ENCODE data around the gene MUS81. TPM values are rescaled to one million over a fixed set of nuclear protein-coding genes. Genes with fewer than 3 reads are reported as not detected.

The MUS81 gene
- total and polyA plus RNA-seq, 2 of the 13 experiments (the other 11 are each of a cell fraction or from before 2014, with no cell fraction given) = 25.6 to 30.2 TPM

DNA sequence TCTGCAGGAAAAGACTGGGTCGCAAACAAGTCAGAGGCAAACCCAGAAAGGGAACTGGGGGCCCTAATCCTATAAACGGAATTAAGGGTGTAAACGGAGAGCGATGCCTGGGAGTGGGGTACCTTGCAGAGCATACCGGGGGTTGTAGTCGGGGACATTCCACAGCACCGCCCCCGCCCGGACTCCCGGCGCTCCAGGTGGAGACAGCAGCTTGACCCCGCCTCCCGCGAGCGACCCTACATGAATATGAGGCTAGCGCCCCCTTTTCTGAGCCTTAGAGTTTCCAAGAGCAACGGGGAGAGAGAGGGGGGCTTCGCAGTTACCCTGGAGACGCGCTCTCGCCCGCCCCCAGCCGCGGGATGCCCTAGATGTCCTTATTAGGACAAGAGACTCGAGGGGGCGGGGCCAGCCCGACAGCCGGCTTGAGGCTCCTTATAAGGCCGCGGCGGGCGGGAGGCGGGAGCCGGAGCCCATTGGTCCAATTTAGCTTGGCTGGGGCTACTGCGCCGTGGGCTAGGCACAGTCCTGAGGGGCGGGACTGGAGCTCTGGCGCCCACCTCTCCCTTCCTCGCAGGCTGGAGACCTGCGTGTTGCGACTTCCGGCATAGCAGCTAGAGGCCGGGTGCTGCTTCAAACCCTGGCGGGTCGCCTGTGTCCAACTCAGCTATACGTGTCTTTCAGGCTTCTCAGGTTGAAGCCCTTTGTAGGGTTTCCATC is 980 bp upstream of the MUS81 start (continued):
- peak; percentile 67 for TF ChIP-seq GATAD1 (CRISPR knock-in tag; IDR thresholded peaks at IDR 0.05)
- TF ChIP-seq ZMYM4 (CRISPR knock-in tag; IDR thresholded peaks at IDR 0.05) = 0 out of 2 replicates have a peak, but pooled peaks have one; percentile 21
- TF ChIP-seq, protein P1, sequence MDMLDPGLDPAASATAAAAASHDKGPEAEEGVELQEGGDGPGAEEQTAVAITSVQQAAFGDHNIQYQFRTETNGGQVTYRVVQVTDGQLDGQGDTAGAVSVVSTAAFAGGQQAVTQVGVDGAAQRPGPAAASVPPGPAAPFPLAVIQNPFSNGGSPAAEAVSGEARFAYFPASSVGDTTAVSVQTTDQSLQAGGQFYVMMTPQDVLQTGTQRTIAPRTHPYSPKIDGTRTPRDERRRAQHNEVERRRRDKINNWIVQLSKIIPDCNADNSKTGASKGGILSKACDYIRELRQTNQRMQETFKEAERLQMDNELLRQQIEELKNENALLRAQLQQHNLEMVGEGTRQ (IDR thresholded peaks at IDR 0.05; ENCODE audit: low read depth, low read length) = no peak
- TF ChIP-seq, protein P1 (CRISPR knock-in tag; IDR thresholded peaks at IDR 0.05; ENCODE audit: borderline replicate concordance) = peak; percentile 93; the same call in 1 of the 2 replicates
- 0 out of 2 replicates have a peak, but pooled peaks have one; percentile 10 for TF ChIP-seq HIVEP1 (CRISPR knock-in tag; IDR thresholded peaks at IDR 0.05)
- peak; percentile 79 for TF ChIP-seq THAP11 (CRISPR knock-in tag; IDR thresholded peaks at IDR 0.05)
- no peak for TF ChIP-seq ADNP (CRISPR knock-in tag; IDR thresholded peaks at IDR 0.05)
- TF ChIP-seq ZNF143 (CRISPR knock-in tag; IDR thresholded peaks at IDR 0.05) = peak; percentile 67; the same call in 1 of the 2 replicates
- peak; percentile 41; the same call in 1 of the 2 replicates for TF ChIP-seq RFXAP (CRISPR knock-in tag; IDR thresholded peaks at IDR 0.05; ENCODE audit: borderline replicate concordance)
- TF ChIP-seq, protein P2, sequence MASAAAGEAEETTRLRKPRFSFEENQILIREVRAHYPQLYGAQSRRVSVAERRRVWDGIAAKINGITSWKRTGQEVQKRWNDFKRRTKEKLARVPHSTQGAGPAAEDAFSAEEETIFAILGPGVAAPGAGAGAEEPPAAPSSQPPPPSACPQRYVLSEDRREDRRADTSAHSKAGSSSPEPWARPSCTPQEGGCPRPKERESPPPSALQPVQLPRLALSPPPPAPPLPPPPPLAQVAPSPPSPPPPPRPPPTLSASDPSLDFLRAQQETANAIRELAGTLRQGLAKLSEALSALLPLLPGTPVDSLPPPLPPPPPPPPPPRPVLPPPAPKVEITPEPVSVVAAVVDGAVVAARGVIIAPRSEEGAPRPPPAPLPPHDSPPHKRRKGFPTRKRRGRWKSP (CRISPR knock-in tag; IDR thresholded peaks at IDR 0.05) = peak; percentile 31
- no peak for TF ChIP-seq SNAPC2 (CRISPR knock-in tag; IDR thresholded peaks at IDR 0.05)
- TF ChIP-seq, protein P3, sequence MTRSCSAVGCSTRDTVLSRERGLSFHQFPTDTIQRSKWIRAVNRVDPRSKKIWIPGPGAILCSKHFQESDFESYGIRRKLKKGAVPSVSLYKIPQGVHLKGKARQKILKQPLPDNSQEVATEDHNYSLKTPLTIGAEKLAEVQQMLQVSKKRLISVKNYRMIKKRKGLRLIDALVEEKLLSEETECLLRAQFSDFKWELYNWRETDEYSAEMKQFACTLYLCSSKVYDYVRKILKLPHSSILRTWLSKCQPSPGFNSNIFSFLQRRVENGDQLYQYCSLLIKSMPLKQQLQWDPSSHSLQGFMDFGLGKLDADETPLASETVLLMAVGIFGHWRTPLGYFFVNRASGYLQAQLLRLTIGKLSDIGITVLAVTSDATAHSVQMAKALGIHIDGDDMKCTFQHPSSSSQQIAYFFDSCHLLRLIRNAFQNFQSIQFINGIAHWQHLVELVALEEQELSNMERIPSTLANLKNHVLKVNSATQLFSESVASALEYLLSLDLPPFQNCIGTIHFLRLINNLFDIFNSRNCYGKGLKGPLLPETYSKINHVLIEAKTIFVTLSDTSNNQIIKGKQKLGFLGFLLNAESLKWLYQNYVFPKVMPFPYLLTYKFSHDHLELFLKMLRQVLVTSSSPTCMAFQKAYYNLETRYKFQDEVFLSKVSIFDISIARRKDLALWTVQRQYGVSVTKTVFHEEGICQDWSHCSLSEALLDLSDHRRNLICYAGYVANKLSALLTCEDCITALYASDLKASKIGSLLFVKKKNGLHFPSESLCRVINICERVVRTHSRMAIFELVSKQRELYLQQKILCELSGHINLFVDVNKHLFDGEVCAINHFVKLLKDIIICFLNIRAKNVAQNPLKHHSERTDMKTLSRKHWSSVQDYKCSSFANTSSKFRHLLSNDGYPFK (CRISPR knock-in tag; IDR thresholded peaks at IDR 0.05; ENCODE audit: borderline replicate concordance) = no peak
- TF ChIP-seq SCMH1 (CRISPR knock-in tag; IDR thresholded peaks at IDR 0.05; ENCODE audit: borderline replicate concordance) = no peak
- TF ChIP-seq ZC3H13 (CRISPR knock-in tag; IDR thresholded peaks at IDR 0.05) = no peak
- TF ChIP-seq, protein P4, sequence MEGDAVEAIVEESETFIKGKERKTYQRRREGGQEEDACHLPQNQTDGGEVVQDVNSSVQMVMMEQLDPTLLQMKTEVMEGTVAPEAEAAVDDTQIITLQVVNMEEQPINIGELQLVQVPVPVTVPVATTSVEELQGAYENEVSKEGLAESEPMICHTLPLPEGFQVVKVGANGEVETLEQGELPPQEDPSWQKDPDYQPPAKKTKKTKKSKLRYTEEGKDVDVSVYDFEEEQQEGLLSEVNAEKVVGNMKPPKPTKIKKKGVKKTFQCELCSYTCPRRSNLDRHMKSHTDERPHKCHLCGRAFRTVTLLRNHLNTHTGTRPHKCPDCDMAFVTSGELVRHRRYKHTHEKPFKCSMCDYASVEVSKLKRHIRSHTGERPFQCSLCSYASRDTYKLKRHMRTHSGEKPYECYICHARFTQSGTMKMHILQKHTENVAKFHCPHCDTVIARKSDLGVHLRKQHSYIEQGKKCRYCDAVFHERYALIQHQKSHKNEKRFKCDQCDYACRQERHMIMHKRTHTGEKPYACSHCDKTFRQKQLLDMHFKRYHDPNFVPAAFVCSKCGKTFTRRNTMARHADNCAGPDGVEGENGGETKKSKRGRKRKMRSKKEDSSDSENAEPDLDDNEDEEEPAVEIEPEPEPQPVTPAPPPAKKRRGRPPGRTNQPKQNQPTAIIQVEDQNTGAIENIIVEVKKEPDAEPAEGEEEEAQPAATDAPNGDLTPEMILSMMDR (CRISPR knock-in tag; IDR thresholded peaks at IDR 0.05) = peak; percentile 45
- TF ChIP-seq ZNF761 (CRISPR knock-in tag; conservative IDR thresholded peaks at IDR 0.05) = no peak
- TF ChIP-seq, protein P5, sequence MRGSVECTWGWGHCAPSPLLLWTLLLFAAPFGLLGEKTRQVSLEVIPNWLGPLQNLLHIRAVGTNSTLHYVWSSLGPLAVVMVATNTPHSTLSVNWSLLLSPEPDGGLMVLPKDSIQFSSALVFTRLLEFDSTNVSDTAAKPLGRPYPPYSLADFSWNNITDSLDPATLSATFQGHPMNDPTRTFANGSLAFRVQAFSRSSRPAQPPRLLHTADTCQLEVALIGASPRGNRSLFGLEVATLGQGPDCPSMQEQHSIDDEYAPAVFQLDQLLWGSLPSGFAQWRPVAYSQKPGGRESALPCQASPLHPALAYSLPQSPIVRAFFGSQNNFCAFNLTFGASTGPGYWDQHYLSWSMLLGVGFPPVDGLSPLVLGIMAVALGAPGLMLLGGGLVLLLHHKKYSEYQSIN (CRISPR knock-in tag; IDR thresholded peaks at IDR 0.05; ENCODE audit: borderline replicate concordance) = no peak
- TF ChIP-seq ZNF317 (CRISPR knock-in tag; IDR thresholded peaks at IDR 0.05) = no peak
- TF ChIP-seq REPIN1 (CRISPR knock-in tag; IDR thresholded peaks at IDR 0.05; ENCODE audit: borderline replicate concordance, low read depth) = no peak
- no peak for TF ChIP-seq CBX2 (IDR thresholded peaks at IDR 0.05; ENCODE audit: low read depth, low read length)
- no peak for TF ChIP-seq CBX2 (CRISPR knock-in tag; IDR thresholded peaks at IDR 0.05; ENCODE audit: low read depth)

All from HepG2 (cell line).